Measurements from ENCODE around the gene CAMK2N1.
A peak's percentile ranks its signal among the peaks of the same experiment; 100 is the strongest.

CAMK2N1 gene

GRCh38 chr1:20440785-20441200, 45.2 kb downstream of the CAMK2N1 start:
- Histone ChIP-seq H4K20me1 (ENCODE audit: insufficient read depth, low read length) (no peaks in the 10 kb centered on the region), H3K4me3 (ENCODE audit: low read length) (peak overlapping the region; percentile 33), H3K36me3 (replicated peaks; ENCODE audit: low read depth, low read length) (no peaks in the 10 kb centered on the region), H3K9me3 (ENCODE audit: insufficient read depth, low read length) (no peaks in the 10 kb centered on the region), H3K4me2 (ENCODE audit: low read length) (peak overlapping the region; percentile 56), H3K9ac (ENCODE audit: low read length) (no peak overlapping the region), H3K27ac (ENCODE audit: low read length) (no peak overlapping the region), H2AFZ (ENCODE audit: low read depth, low read length) (peak overlapping the region; percentile 80), H3K27me3 (ENCODE audit: low read depth, low read length) (no peaks in the 10 kb centered on the region), H3K4me1 (ENCODE audit: low read length) (no peaks in the 10 kb centered on the region), H3K79me2 (ENCODE audit: low read length) (no peaks in the 10 kb centered on the region)
- TF ChIP-seq CTCF (IDR thresholded peaks at IDR 0.05; ENCODE audit: low read depth, low read length) (no peak), EZH2phosphoT487 (IDR thresholded peaks at IDR 0.05; ENCODE audit: low read depth) (no peak)

GRCh38 chr1:20439282-20439681, 46.7 kb downstream of the CAMK2N1 start:
- H3K9me3 ChIP-seq (ENCODE audit: insufficient read depth, low read length), result no peaks in the 10 kb centered on the region
- no peak overlapping the region for H3K4me2 ChIP-seq (ENCODE audit: low read length)
- TF ChIP-seq CTCF (IDR thresholded peaks at IDR 0.05; ENCODE audit: low read depth, low read length) (no peak), EZH2phosphoT487 (IDR thresholded peaks at IDR 0.05; ENCODE audit: low read depth) (no peak)
- H2AFZ ChIP-seq (ENCODE audit: low read depth, low read length), result no peak overlapping the region
- H3K27me3 ChIP-seq (ENCODE audit: low read depth, low read length), result no peaks in the 10 kb centered on the region
- no peak overlapping the region for H3K9ac ChIP-seq (ENCODE audit: low read length)
- no peak overlapping the region for H3K4me3 ChIP-seq (ENCODE audit: low read length)
- H3K36me3 ChIP-seq (replicated peaks; ENCODE audit: low read depth, low read length), result no peaks in the 10 kb centered on the region
- no peaks in the 10 kb centered on the region for H3K4me1 ChIP-seq (ENCODE audit: low read length)
- H3K27ac ChIP-seq (ENCODE audit: low read length), result no peak overlapping the region
- no peaks in the 10 kb centered on the region for H4K20me1 ChIP-seq (ENCODE audit: insufficient read depth, low read length)
- H3K79me2 ChIP-seq (ENCODE audit: low read length), result no peaks in the 10 kb centered on the region

GRCh38 chr1:20437640-20438039, 48.4 kb downstream of the CAMK2N1 start:
- H3K27me3 ChIP-seq (ENCODE audit: low read depth, low read length), result no peaks in the 10 kb centered on the region
- H3K36me3 ChIP-seq (replicated peaks; ENCODE audit: low read depth, low read length), result no peaks in the 10 kb centered on the region
- no peak overlapping the region for H2AFZ ChIP-seq (ENCODE audit: low read depth, low read length)
- no peaks in the 10 kb centered on the region for H3K4me1 ChIP-seq (ENCODE audit: low read length)
- H3K4me2 ChIP-seq (ENCODE audit: low read length), result no peak overlapping the region
- H4K20me1 ChIP-seq (ENCODE audit: insufficient read depth, low read length), result no peaks in the 10 kb centered on the region
- H3K9ac ChIP-seq (ENCODE audit: low read length), result no peak overlapping the region
- H3K79me2 ChIP-seq (ENCODE audit: low read length), result no peaks in the 10 kb centered on the region
- H3K27ac ChIP-seq (ENCODE audit: low read length), result no peak overlapping the region
- no peak overlapping the region for H3K4me3 ChIP-seq (ENCODE audit: low read length)
- H3K9me3 ChIP-seq (ENCODE audit: insufficient read depth, low read length), result no peaks in the 10 kb centered on the region
- no peak for TF ChIP-seq EZH2phosphoT487 (IDR thresholded peaks at IDR 0.05; ENCODE audit: low read depth)
- no peak for TF ChIP-seq CTCF (IDR thresholded peaks at IDR 0.05; ENCODE audit: low read depth, low read length)

GRCh38 chr1:20432891-20433290, 53.1 kb downstream of the CAMK2N1 start:
- Histone ChIP-seq H3K4me1 (ENCODE audit: low read length) (no peaks in the 10 kb centered on the region), H3K9ac (ENCODE audit: low read length) (no peak overlapping the region), H2AFZ (ENCODE audit: low read depth, low read length) (no peak overlapping the region), H4K20me1 (ENCODE audit: insufficient read depth, low read length) (no peaks in the 10 kb centered on the region), H3K4me2 (ENCODE audit: low read length) (no peak overlapping the region), H3K4me3 (ENCODE audit: low read length) (no peak overlapping the region), H3K27me3 (ENCODE audit: low read depth, low read length) (no peaks in the 10 kb centered on the region), H3K79me2 (ENCODE audit: low read length) (no peaks in the 10 kb centered on the region), H3K27ac (ENCODE audit: low read length) (no peak overlapping the region), H3K9me3 (ENCODE audit: insufficient read depth, low read length) (no peaks in the 10 kb centered on the region), H3K36me3 (replicated peaks; ENCODE audit: low read depth, low read length) (no peaks in the 10 kb centered on the region)
- no peak for TF ChIP-seq EZH2phosphoT487 (IDR thresholded peaks at IDR 0.05; ENCODE audit: low read depth)
- no peak for TF ChIP-seq CTCF (IDR thresholded peaks at IDR 0.05; ENCODE audit: low read depth, low read length)

Measured in OCI-LY3 (cell line).